HL-60 (cell line): ENCODE results near the gene GHRL.

ENCODE experiments used
- DNase-seq, 2 experiments: peaks; one replicate each; pipeline ENCODE4 v3.0.0-alpha.2; 2010 to 2020; ENCODE audit warnings: low read depth in 1 of 2, low spot score in 1 of 2
- H3K27ac ChIP-seq: fragments of 250-450 bp; sonication (Bioruptor Pico); replicated peaks from 2 replicates; pipeline ENCODE4 v1.5.1; 2020; ENCODE audit warnings: mild to moderate bottlenecking, moderate library complexity
- H3K27me3 ChIP-seq: fragments of 250-450 bp; sonication (Bioruptor Pico); 2 replicates; pipeline ENCODE4 v1.5.1; 2021; ENCODE audit warnings: mild to moderate bottlenecking, moderate library complexity; ENCODE audit not compliant: insufficient read depth, poor library complexity, severe bottlenecking
- H3K4me3 ChIP-seq: replicated peaks from 2 replicates; pipeline ENCODE4 v1.5.1; 2011; ENCODE audit warnings: mild to moderate bottlenecking, control low read depth, low read length; ENCODE audit not compliant: insufficient read depth
- GABPA ChIP-seq: IDR thresholded peaks from 2 replicates; pipeline ENCODE4 v1.6.1; 2012; ENCODE audit warnings: low read depth
- POLR2AphosphoS5 ChIP-seq: IDR thresholded peaks from 2 replicates; pipeline ENCODE4 v1.6.1; 2012; ENCODE audit warnings: low read depth
- SPI1 ChIP-seq: IDR thresholded peaks from 2 replicates; pipeline ENCODE4 v1.6.1; 2012; ENCODE audit warnings: low read depth, mild to moderate bottlenecking, borderline replicate concordance
- TF ChIP-seq, protein P1 (sequence below): IDR thresholded peaks from 2 replicates; pipeline ENCODE4 v1.6.1; 2012; ENCODE audit warnings: low read depth; ENCODE audit not compliant: insufficient replicate concordance
- TF ChIP-seq, protein P2 (sequence below): IDR thresholded peaks from one replicate; pipeline ENCODE4 v1.5.1; 2011; ENCODE audit warnings: low read length, control low read depth, inconsistent platforms; ENCODE audit not compliant: insufficient read depth

The GHRL gene

GRCh38 chr3:10287936-10288574, 4.7 kb downstream of the GHRL start:
- TF ChIP-seq POLR2AphosphoS5 (no peak), SPI1 (no peak)

DNA sequence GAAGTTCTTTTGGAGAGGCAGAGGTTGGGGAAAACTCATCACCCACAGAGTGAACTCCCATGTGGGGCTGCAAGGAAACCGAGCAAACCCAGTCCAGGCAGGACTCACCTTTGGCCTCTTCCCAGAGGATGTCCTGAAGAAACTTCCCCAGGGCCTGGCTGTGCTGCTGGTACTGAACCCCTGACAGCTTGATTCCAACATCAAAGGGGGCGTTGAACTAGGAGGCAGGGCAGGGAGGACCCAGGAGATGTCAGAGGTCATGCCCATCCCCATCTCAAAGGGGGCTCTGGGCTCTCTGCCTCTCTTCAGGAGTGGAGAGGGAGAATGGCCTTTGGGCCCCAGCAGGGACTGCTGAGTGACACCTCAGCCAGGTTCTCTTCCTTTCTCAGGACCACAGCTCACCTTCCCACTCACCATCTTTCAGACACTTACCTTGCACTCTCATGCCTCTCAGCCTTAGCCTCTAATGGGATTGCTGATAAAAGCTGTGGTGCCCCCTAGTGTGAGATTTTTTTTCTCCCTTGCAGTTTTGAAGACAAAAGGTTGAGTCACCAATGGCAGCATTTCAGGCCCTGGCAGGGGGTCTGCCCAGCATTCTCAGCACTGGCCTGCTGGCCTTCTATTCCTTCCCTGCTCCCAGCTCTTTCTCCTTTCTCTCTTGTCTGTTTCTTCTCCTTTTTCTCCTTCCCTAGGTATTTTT, 6.0 kb downstream of the GHRL start:
- TF ChIP-seq SPI1 = no peak
- no peak; the same call in 1 of the 2 replicates for TF ChIP-seq POLR2AphosphoS5
- TF ChIP-seq GABPA = no peak
- TF ChIP-seq, protein P1, sequence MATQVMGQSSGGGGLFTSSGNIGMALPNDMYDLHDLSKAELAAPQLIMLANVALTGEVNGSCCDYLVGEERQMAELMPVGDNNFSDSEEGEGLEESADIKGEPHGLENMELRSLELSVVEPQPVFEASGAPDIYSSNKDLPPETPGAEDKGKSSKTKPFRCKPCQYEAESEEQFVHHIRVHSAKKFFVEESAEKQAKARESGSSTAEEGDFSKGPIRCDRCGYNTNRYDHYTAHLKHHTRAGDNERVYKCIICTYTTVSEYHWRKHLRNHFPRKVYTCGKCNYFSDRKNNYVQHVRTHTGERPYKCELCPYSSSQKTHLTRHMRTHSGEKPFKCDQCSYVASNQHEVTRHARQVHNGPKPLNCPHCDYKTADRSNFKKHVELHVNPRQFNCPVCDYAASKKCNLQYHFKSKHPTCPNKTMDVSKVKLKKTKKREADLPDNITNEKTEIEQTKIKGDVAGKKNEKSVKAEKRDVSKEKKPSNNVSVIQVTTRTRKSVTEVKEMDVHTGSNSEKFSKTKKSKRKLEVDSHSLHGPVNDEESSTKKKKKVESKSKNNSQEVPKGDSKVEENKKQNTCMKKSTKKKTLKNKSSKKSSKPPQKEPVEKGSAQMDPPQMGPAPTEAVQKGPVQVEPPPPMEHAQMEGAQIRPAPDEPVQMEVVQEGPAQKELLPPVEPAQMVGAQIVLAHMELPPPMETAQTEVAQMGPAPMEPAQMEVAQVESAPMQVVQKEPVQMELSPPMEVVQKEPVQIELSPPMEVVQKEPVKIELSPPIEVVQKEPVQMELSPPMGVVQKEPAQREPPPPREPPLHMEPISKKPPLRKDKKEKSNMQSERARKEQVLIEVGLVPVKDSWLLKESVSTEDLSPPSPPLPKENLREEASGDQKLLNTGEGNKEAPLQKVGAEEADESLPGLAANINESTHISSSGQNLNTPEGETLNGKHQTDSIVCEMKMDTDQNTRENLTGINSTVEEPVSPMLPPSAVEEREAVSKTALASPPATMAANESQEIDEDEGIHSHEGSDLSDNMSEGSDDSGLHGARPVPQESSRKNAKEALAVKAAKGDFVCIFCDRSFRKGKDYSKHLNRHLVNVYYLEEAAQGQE = no peak
- TF ChIP-seq, protein P2, sequence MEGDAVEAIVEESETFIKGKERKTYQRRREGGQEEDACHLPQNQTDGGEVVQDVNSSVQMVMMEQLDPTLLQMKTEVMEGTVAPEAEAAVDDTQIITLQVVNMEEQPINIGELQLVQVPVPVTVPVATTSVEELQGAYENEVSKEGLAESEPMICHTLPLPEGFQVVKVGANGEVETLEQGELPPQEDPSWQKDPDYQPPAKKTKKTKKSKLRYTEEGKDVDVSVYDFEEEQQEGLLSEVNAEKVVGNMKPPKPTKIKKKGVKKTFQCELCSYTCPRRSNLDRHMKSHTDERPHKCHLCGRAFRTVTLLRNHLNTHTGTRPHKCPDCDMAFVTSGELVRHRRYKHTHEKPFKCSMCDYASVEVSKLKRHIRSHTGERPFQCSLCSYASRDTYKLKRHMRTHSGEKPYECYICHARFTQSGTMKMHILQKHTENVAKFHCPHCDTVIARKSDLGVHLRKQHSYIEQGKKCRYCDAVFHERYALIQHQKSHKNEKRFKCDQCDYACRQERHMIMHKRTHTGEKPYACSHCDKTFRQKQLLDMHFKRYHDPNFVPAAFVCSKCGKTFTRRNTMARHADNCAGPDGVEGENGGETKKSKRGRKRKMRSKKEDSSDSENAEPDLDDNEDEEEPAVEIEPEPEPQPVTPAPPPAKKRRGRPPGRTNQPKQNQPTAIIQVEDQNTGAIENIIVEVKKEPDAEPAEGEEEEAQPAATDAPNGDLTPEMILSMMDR = no peak
- H3K27me3 ChIP-seq = no peaks in the 10 kb centered on the region
- no peak for DNase-seq
- no peak overlapping the region for H3K4me3 ChIP-seq
- no peak overlapping the region for H3K27ac ChIP-seq

More at GRCh38 chr3:10287936-10288574, 4.7 kb downstream of the GHRL start:
- H3K27me3 ChIP-seq = no peaks in the 10 kb centered on the region
- no peak overlapping the region for H3K27ac ChIP-seq
- no peak for DNase-seq
- no peak overlapping the region for H3K4me3 ChIP-seq

DNA sequence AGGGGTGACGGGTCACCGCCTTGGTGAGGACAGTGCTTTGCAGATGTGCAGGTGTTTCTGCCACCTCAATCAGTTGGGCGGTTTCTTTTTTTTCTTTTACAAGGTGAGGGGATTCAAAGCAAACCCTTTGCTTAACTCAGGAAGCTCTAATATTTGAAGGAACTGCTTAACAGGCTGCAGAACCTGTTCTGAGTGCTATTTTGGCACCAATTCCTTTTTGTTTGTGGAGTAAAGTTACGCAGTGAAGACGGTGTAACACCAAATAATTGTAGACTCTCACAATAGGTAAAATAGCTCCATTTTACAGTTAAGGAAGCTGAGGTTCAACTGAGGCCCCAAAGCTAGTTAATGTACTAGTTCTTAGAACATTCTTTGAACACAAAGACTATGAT, 6.6 kb downstream of the GHRL start:
- DNase-seq = no peak
- Histone ChIP-seq H3K27me3 (no peaks in the 10 kb centered on the region), H3K4me3 (no peak overlapping the region), H3K27ac (no peak overlapping the region)
- TF ChIP-seq, protein P2 = no peak
- no peak for TF ChIP-seq POLR2AphosphoS5
- TF ChIP-seq, protein P1 = no peak
- no peak for TF ChIP-seq SPI1
- no peak for TF ChIP-seq GABPA

GRCh38 chr3:10285272-10286132, 7.2 kb downstream of the GHRL start:
- no peak for DNase-seq
- H3K27ac ChIP-seq = no peak overlapping the region

More at GRCh38 chr3:10285272-10286132, 7.2 kb downstream of the GHRL start:
- H3K27me3 ChIP-seq = no peaks in the 10 kb centered on the region
- TF ChIP-seq SPI1 = no peak
- TF ChIP-seq, protein P1 = no peak
- no peak for TF ChIP-seq POLR2AphosphoS5
- TF ChIP-seq GABPA = no peak
- TF ChIP-seq, protein P2 = no peak
- H3K4me3 ChIP-seq = no peak overlapping the region
